HEK293 (cell line): ENCODE data around the gene USP16.

Experiments
- CTCF ChIA-PET: fragments of 350-600 bp; formaldehyde crosslinking; extraction: SDS; loops from one replicate; lab custom pipeline; 2021; ENCODE audit warnings: antibody characterized with exemption; lab: Yijun Ruan, JAX
- POLR2A ChIA-PET: fragments of 300-600 bp; formaldehyde crosslinking; extraction: SDS; loops from one replicate; lab custom pipeline; 2020; ENCODE audit warnings: antibody characterized with exemption, inconsistent platforms; lab: Yijun Ruan, JAX
- H3K27ac ChIP-seq: fragments of 200-500 bp; sonication (Bioruptor generic); 2 replicates; pipeline ENCODE4 v1.5.1; 2014; ENCODE audit warnings: low read depth, low read length, control low read depth, inconsistent platforms; ENCODE audit errors: extremely low read depth
- H3K36me3 ChIP-seq, 2 experiments: fragments of 200-500 bp in 1 of 2; sonication (Bioruptor generic) in 1 of 2; 1 replicate in 1 of 2; 2 replicates in 1 of 2; pipeline ENCODE4 v1.5.1; 2014 to 2017; ENCODE audit warnings: inconsistent platforms in 2 of 2, low read length in 2 of 2; ENCODE audit not compliant: control insufficient read depth in 2 of 2, insufficient read depth in 1 of 2
- H3K4me1 ChIP-seq: fragments of 200-500 bp; sonication (Bioruptor generic); 2 replicates; pipeline ENCODE4 v1.5.1; 2014; ENCODE audit warnings: mild to moderate bottlenecking, low read length, inconsistent platforms; ENCODE audit not compliant: control insufficient read depth, insufficient read depth
- H3K4me3 ChIP-seq: 2 replicates; pipeline ENCODE4 v1.5.1; 2011; ENCODE audit warnings: low read depth, mild to moderate bottlenecking, control low read depth, low read length, moderate library complexity
- H3K9me3 ChIP-seq: fragments of 200-500 bp; sonication (Bioruptor generic); 2 replicates; pipeline ENCODE4 v1.5.1; 2014; ENCODE audit warnings: low read depth, low read length, inconsistent platforms; ENCODE audit not compliant: control insufficient read depth, insufficient read depth
- KLF1 ChIP-seq: fragments of 450-650 bp; formaldehyde crosslinking; IDR thresholded peaks from 2 replicates; pipeline ENCODE4 v1.5.1; 2016; ENCODE audit warnings: missing biosample characterization, missing genetic modification characterization
- PRDM1 ChIP-seq: fragments of 450-650 bp; formaldehyde crosslinking; IDR thresholded peaks from 2 replicates; pipeline ENCODE4; 2016; ENCODE audit warnings: missing biosample characterization, missing genetic modification characterization
- TCF7L2 ChIP-seq: IDR thresholded peaks from 2 replicates; pipeline ENCODE4 v1.6.1; 2011; ENCODE audit warnings: low read depth, mild to moderate bottlenecking, inconsistent platforms, low read length, moderate library complexity, borderline replicate concordance
- WT1 ChIP-seq: fragments of 450-650 bp; formaldehyde crosslinking; IDR thresholded peaks from 2 replicates; pipeline ENCODE4 v1.5.1; 2016; ENCODE audit warnings: missing biosample characterization, missing genetic modification characterization
- ZBTB1 ChIP-seq: fragments of 450-650 bp; formaldehyde crosslinking; IDR thresholded peaks from 2 replicates; pipeline ENCODE4 v1.5.1; 2016; ENCODE audit warnings: missing biosample characterization, missing genetic modification characterization
- ZFP3 ChIP-seq: fragments of 450-650 bp; formaldehyde crosslinking; IDR thresholded peaks from 2 replicates; pipeline ENCODE4 v1.5.1; 2016; ENCODE audit warnings: low read depth, missing biosample characterization, missing genetic modification characterization
- ZFP41 ChIP-seq: fragments of 450-650 bp; formaldehyde crosslinking; IDR thresholded peaks from 2 replicates; pipeline ENCODE4 v1.5.1; 2016; ENCODE audit warnings: missing biosample characterization, missing genetic modification characterization, borderline replicate concordance
- ZNF114 ChIP-seq: fragments of 450-650 bp; formaldehyde crosslinking; IDR thresholded peaks from 2 replicates; pipeline ENCODE4 v1.5.0; 2017; ENCODE audit warnings: missing biosample characterization, missing genetic modification characterization
- ZNF121 ChIP-seq: fragments of 450-650 bp; formaldehyde crosslinking; IDR thresholded peaks from 2 replicates; pipeline ENCODE4 v1.5.1; 2016; ENCODE audit warnings: missing biosample characterization, missing genetic modification characterization
- ZNF174 ChIP-seq: fragments of 450-650 bp; formaldehyde crosslinking; IDR thresholded peaks from 2 replicates; pipeline ENCODE4 v1.5.0; 2017; ENCODE audit warnings: missing biosample characterization, mild to moderate bottlenecking, missing genetic modification characterization
- ZNF24 ChIP-seq: fragments of 450-650 bp; formaldehyde crosslinking; IDR thresholded peaks from 2 replicates; pipeline ENCODE4 v1.5.1; 2016; ENCODE audit warnings: missing biosample characterization, missing genetic modification characterization
- ZNF302 ChIP-seq: fragments of 450-650 bp; formaldehyde crosslinking; IDR thresholded peaks from 2 replicates; pipeline ENCODE4 v1.5.1; 2016; ENCODE audit warnings: missing biosample characterization, missing genetic modification characterization, low read depth
- ZNF394 ChIP-seq: fragments of 450-650 bp; formaldehyde crosslinking; IDR thresholded peaks from 2 replicates; pipeline ENCODE4 v1.5.1; 2016; ENCODE audit warnings: missing biosample characterization, missing genetic modification characterization, mild to moderate bottlenecking, moderate library complexity, borderline replicate concordance
- ZNF473 ChIP-seq: fragments of 450-650 bp; formaldehyde crosslinking; IDR thresholded peaks from 2 replicates; pipeline ENCODE4 v1.5.1; 2017; ENCODE audit warnings: missing biosample characterization, missing genetic modification characterization
- ZNF549 ChIP-seq: fragments of 450-650 bp; IDR thresholded peaks from 2 replicates; pipeline ENCODE4 v1.5.1; 2018; ENCODE audit warnings: missing biosample characterization, missing genetic modification characterization, mild to moderate bottlenecking, inconsistent platforms, moderate library complexity
- ZNF571 ChIP-seq: fragments of 450-650 bp; formaldehyde crosslinking; IDR thresholded peaks from 2 replicates; pipeline ENCODE4 v1.5.0; 2017; ENCODE audit warnings: missing biosample characterization, missing genetic modification characterization
- ZNF596 ChIP-seq: fragments of 450-650 bp; IDR thresholded peaks from 2 replicates; pipeline ENCODE4 v1.5.0; 2018; ENCODE audit warnings: missing biosample characterization, mild to moderate bottlenecking, missing genetic modification characterization, moderate library complexity
- ZNF623 ChIP-seq: fragments of 450-650 bp; formaldehyde crosslinking; IDR thresholded peaks from 2 replicates; pipeline ENCODE4 v1.5.1; 2016; ENCODE audit warnings: missing biosample characterization, missing genetic modification characterization
- ZNF777 ChIP-seq: fragments of 450-650 bp; formaldehyde crosslinking; IDR thresholded peaks from 2 replicates; pipeline ENCODE4 v1.5.1; 2017; ENCODE audit warnings: missing biosample characterization, missing genetic modification characterization, borderline replicate concordance
- TF ChIP-seq, protein P1 (sequence below): fragments of 450-650 bp; formaldehyde crosslinking; IDR thresholded peaks from 2 replicates; pipeline ENCODE4 v1.5.1; 2016; ENCODE audit warnings: missing biosample characterization, missing genetic modification characterization
- TF ChIP-seq, protein P2 (sequence below): fragments of 450-650 bp; formaldehyde crosslinking; IDR thresholded peaks from 2 replicates; pipeline ENCODE4 v1.5.1; 2017; ENCODE audit warnings: missing biosample characterization, missing genetic modification characterization
- TF ChIP-seq, protein P3 (sequence below): fragments of 450-650 bp; formaldehyde crosslinking; IDR thresholded peaks from 2 replicates; pipeline ENCODE4 v1.5.1; 2016; ENCODE audit warnings: missing biosample characterization, missing genetic modification characterization
- TF ChIP-seq, protein P4 (sequence below): fragments of 450-650 bp; formaldehyde crosslinking; IDR thresholded peaks from 2 replicates; pipeline ENCODE4 v1.5.1; 2017; ENCODE audit warnings: missing biosample characterization, missing genetic modification characterization
- TF ChIP-seq, protein P5 (sequence below): fragments of 450-650 bp; formaldehyde crosslinking; IDR thresholded peaks from 2 replicates; pipeline ENCODE4 v1.5.1; 2016; ENCODE audit warnings: missing biosample characterization, missing genetic modification characterization
- TF ChIP-seq, protein P6 (sequence below): fragments of 450-650 bp; formaldehyde crosslinking; IDR thresholded peaks from 2 replicates; pipeline ENCODE4 v1.5.1; 2016; ENCODE audit warnings: missing biosample characterization, missing genetic modification characterization
- TF ChIP-seq, protein P7 (sequence below): fragments of 450-650 bp; formaldehyde crosslinking; IDR thresholded peaks from 2 replicates; pipeline ENCODE4 v1.5.1; 2017; ENCODE audit warnings: missing biosample characterization, missing genetic modification characterization

USP16 gene

DNA sequence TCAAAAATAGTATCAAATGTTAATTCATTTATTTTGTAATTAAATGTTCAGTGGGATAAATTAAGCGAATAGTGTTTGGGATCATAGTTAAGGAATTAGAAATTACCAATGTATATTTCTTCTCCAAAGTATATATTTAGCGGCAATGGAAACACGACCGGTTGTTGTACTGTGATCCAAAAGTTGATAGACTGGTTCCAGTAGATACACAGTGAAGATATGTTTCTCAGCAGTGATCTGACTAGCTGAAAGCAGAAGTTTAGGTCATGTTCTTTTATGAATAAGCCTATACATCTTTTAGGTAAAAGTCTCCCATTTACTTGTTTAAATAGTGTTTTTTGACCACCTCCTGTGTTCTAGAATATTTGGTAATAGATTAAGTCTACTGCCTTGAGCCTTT lies 8.8 kb downstream of the USP16 start (continued):
- TF ChIP-seq, protein P1, sequence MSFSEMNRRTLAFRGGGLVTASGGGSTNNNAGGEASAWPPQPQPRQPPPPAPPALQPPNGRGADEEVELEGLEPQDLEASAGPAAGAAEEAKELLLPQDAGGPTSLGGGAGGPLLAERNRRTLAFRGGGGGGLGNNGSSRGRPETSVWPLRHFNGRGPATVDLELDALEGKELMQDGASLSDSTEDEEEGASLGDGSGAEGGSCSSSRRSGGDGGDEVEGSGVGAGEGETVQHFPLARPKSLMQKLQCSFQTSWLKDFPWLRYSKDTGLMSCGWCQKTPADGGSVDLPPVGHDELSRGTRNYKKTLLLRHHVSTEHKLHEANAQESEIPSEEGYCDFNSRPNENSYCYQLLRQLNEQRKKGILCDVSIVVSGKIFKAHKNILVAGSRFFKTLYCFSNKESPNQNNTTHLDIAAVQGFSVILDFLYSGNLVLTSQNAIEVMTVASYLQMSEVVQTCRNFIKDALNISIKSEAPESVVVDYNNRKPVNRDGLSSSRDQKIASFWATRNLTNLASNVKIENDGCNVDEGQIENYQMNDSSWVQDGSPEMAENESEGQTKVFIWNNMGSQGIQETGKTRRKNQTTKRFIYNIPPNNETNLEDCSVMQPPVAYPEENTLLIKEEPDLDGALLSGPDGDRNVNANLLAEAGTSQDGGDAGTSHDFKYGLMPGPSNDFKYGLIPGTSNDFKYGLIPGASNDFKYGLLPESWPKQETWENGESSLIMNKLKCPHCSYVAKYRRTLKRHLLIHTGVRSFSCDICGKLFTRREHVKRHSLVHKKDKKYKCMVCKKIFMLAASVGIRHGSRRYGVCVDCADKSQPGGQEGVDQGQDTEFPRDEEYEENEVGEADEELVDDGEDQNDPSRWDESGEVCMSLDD (tag by site-specific recombination): no peak
- no peak for TF ChIP-seq ZBTB1

DNA sequence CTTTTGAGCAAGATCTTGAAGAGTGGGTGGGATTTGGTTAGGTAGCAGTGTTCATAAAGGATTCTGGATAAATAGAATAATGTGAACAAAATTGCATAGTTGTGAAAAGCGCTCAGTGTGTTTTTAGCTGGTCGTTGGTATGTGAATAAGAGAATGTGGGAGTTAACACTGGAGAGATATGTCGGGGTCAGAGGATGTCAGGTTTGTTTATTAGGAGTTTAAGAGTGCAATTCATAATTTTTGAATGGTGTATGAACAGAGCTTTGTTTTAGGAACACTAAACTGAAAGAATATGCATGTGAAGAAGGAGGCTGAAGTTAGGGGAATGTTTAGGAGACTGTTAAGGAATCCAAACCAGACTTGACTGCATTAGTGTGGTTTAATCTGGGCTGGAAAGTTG lies 9.4 kb downstream of the USP16 start:
- TF ChIP-seq ZNF623 (tag by site-specific recombination): no peak
- no peak for TF ChIP-seq KLF1
- TF ChIP-seq ZNF114 (tag by site-specific recombination): no peak
- TF ChIP-seq ZNF24 (tag by site-specific recombination): no peak
- no peak for TF ChIP-seq ZFP41 (tag by site-specific recombination)
- TF ChIP-seq TCF7L2: no peak
- no peak for TF ChIP-seq ZNF174 (tag by site-specific recombination)
- TF ChIP-seq ZNF473: no peak
- no peak for TF ChIP-seq ZNF549
- TF ChIP-seq, protein P2, sequence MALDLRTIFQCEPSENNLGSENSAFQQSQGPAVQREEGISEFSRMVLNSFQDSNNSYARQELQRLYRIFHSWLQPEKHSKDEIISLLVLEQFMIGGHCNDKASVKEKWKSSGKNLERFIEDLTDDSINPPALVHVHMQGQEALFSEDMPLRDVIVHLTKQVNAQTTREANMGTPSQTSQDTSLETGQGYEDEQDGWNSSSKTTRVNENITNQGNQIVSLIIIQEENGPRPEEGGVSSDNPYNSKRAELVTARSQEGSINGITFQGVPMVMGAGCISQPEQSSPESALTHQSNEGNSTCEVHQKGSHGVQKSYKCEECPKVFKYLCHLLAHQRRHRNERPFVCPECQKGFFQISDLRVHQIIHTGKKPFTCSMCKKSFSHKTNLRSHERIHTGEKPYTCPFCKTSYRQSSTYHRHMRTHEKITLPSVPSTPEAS (tag by site-specific recombination): no peak
- TF ChIP-seq, protein P3, sequence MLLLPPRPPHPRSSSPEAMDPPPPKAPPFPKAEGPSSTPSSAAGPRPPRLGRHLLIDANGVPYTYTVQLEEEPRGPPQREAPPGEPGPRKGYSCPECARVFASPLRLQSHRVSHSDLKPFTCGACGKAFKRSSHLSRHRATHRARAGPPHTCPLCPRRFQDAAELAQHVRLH: no peak
- Histone ChIP-seq H3K27ac (no peak overlapping the region), H3K4me1 (no peaks in the 10 kb centered on the region), H3K36me3 (peaks cover 81 to 98% of the 10 kb centered on the region in 2 experiments), H3K9me3 (no peaks in the 10 kb centered on the region), H3K4me3 (no peak overlapping the region)
- CTCF ChIA-PET: no interaction called here
- POLR2A ChIA-PET: interaction anchor here (1.1 kb wide), 1 partner anchor 31 kb away, joined by 3 read pairs; no protein-coding TSS in a partner anchor

DNA sequence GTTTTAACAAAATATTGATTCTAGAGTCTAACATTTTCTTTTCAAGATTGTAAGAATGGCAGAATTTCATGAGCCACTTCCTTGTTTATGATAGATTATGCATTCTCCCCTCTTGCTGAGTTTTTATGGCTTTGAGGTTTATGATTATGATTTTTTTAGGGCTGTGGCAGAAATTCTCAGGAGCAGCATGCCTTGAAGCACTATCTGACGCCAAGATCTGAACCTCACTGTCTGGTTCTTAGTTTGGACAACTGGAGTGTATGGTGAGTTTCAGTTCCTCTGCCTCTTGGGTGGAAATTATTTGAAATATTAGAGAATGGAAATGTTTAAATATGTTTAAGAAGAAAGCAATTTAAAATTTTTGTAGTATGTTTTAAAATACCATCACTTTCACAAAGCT lies 10.2 kb downstream of the USP16 start:
- no peak overlapping the region for H3K27ac ChIP-seq
- H3K4me1 ChIP-seq: no peaks in the 10 kb centered on the region
- peaks cover 89 to 96% of the 10 kb centered on the region in 2 experiments for H3K36me3 ChIP-seq
- ChIA-PET POLR2A (no interaction called here), CTCF (no interaction called here)
- no peaks in the 10 kb centered on the region for H3K9me3 ChIP-seq
- no peak overlapping the region for H3K4me3 ChIP-seq
- TF ChIP-seq ZNF596 (tag by site-specific recombination) (no peak), ZNF302 (no peak), ZFP3 (tag by site-specific recombination) (no peak), ZNF571 (tag by site-specific recombination) (no peak), ZNF121 (tag by site-specific recombination) (no peak), PRDM1 (tag by site-specific recombination) (no peak), WT1 (tag by site-specific recombination) (no peak), ZNF394 (no peak), ZNF777 (no peak)
- TF ChIP-seq, protein P4, sequence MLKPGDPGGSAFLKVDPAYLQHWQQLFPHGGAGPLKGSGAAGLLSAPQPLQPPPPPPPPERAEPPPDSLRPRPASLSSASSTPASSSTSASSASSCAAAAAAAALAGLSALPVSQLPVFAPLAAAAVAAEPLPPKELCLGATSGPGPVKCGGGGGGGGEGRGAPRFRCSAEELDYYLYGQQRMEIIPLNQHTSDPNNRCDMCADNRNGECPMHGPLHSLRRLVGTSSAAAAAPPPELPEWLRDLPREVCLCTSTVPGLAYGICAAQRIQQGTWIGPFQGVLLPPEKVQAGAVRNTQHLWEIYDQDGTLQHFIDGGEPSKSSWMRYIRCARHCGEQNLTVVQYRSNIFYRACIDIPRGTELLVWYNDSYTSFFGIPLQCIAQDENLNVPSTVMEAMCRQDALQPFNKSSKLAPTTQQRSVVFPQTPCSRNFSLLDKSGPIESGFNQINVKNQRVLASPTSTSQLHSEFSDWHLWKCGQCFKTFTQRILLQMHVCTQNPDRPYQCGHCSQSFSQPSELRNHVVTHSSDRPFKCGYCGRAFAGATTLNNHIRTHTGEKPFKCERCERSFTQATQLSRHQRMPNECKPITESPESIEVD (tag by site-specific recombination): no peak
- TF ChIP-seq, protein P5, sequence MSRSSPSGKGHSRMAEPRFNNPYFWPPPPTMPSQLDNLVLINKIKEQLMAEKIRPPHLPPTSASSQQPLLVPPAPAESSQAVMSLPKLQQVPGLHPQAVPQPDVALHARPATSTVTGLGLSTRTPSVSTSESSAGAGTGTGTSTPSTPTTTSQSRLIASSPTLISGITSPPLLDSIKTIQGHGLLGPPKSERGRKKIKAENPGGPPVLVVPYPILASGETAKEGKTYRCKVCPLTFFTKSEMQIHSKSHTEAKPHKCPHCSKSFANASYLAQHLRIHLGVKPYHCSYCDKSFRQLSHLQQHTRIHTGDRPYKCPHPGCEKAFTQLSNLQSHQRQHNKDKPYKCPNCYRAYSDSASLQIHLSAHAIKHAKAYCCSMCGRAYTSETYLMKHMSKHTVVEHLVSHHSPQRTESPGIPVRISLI (tag by site-specific recombination): no peak
- TF ChIP-seq, protein P6, sequence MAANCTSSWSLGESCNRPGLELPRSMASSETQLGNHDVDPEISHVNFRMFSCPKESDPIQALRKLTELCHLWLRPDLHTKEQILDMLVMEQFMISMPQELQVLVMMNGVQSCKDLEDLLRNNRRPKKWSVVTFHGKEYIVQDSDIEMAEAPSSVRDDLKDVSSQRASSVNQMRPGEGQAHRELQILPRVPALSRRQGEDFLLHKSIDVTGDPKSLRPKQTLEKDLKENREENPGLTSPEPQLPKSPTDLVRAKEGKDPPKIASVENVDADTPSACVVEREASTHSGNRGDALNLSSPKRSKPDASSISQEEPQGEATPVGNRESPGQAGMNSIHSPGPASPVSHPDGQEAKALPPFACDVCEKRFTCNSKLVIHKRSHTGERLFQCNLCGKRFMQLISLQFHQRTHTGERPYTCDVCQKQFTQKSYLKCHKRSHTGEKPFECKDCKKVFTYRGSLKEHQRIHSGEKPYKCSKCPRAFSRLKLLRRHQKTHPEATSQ: no peak
- TF ChIP-seq, protein P7, sequence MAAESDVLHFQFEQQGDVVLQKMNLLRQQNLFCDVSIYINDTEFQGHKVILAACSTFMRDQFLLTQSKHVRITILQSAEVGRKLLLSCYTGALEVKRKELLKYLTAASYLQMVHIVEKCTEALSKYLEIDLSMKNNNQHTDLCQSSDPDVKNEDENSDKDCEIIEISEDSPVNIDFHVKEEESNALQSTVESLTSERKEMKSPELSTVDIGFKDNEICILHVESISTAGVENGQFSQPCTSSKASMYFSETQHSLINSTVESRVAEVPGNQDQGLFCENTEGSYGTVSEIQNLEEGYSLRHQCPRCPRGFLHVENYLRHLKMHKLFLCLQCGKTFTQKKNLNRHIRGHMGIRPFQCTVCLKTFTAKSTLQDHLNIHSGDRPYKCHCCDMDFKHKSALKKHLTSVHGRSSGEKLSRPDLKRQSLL: no peak
